RWPE1 (cell line): ENCODE measurements around the gene ATP5MC2.
"Not testable (repeated sequence)": the region's sequence is repeated elsewhere in the genome, so short reads cannot be mapped to it uniquely, and the experiment has no call there.

Source experiments
- CTCF ChIA-PET: fragments of 350-600 bp; sonication (Branson Sonifier 250); formaldehyde crosslinking; extraction: SDS; loops from one replicate; lab custom pipeline; 2021; lab: Yijun Ruan, JAX
- POLR2A ChIA-PET: fragments of 400-600 bp; formaldehyde crosslinking; extraction: SDS; loops from one replicate; lab custom pipeline; 2020; ENCODE audit warnings: antibody characterized with exemption; ENCODE audit not compliant: low non-redundant PET; lab: Yijun Ruan, JAX
- DNase-seq: peaks from one replicate; pipeline ENCODE4 v3.0.0; 2012; ENCODE audit warnings: low spot score
- H3K27ac ChIP-seq: fragments of 450-650 bp; 2 replicates; pipeline ENCODE4 v1.5.1; 2017
- TF ChIP-seq, protein P1 (sequence below): fragments of 450-650 bp; conservative IDR thresholded peaks from 2 replicates; pipeline ENCODE4 v1.5.1; 2017; ENCODE audit warnings: low read depth, mild to moderate bottlenecking

The ATP5MC2 gene

DNA sequence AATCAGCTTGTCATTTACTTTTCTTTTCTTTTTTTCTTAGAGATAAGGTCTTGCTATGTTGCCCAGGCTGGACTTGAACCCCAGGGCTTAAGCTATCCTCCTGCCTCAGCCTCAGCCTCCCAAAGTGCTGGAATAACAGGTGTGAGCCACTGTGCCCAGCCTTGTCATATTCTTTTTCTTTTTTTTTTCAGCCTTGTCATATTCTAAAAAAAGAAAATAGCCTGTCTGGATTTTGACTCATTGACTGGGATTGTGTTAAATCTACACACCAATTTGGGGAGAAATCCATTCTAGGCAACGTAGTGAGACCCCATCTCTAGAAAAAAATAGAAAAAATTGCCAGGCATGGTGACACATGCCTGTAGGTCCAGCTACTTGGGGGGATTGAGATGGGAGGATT lies 24.1 kb downstream of the ATP5MC2 start:
- no peak for DNase-seq
- H3K27ac ChIP-seq: no peak overlapping the region
- CTCF ChIA-PET: interaction anchor here (0.6 to 0.7 kb wide), 3 partner anchors 32 to 109 kb away, joined by 3 read pairs; no protein-coding TSS in a partner anchor
- POLR2A ChIA-PET: no interaction called here
- TF ChIP-seq, protein P1, sequence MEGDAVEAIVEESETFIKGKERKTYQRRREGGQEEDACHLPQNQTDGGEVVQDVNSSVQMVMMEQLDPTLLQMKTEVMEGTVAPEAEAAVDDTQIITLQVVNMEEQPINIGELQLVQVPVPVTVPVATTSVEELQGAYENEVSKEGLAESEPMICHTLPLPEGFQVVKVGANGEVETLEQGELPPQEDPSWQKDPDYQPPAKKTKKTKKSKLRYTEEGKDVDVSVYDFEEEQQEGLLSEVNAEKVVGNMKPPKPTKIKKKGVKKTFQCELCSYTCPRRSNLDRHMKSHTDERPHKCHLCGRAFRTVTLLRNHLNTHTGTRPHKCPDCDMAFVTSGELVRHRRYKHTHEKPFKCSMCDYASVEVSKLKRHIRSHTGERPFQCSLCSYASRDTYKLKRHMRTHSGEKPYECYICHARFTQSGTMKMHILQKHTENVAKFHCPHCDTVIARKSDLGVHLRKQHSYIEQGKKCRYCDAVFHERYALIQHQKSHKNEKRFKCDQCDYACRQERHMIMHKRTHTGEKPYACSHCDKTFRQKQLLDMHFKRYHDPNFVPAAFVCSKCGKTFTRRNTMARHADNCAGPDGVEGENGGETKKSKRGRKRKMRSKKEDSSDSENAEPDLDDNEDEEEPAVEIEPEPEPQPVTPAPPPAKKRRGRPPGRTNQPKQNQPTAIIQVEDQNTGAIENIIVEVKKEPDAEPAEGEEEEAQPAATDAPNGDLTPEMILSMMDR: no peak

DNA sequence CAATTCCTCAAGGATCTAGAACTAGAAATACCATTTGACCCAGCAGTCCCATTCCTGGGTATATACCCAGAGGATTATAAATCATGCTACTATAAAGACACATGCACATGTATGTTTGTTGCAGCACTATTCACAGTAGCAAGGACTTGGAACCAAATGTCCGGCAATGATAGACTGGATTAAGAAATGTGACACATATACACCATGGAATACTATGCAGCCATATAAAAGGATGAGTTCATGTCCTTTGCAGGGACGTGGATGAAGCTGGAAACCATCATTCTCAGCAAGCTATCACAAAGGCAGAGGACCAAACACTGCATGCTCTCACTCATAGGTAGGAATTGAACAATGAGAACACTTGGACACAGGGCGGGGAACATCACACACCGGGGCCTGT lies 29.6 kb downstream of the ATP5MC2 start:
- CTCF ChIA-PET, DNase-seq, H3K27ac ChIP-seq, POLR2A ChIA-PET: not testable (repeated sequence)

DNA sequence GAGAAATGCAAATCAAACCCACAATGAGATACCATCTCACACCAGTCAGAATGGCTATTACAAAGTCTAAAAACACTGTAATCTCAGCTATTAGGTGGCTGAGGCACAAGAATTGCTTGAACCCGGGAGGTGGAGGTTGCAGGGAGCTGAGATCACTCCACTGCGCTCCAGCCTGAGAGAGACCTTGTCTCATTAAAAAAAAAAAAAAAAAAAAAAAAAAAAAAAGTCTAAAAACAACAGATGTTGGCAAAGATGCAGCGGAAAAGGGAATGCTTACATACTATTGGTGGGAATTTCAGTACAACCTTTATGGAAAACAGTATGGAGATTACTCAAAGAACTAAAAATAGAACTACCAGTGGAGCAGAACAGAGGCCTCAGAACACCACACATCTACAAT lies 30.7 kb downstream of the ATP5MC2 start:
- no peak for DNase-seq
- POLR2A ChIA-PET: no interaction called here
- CTCF ChIA-PET: no interaction called here

DNA sequence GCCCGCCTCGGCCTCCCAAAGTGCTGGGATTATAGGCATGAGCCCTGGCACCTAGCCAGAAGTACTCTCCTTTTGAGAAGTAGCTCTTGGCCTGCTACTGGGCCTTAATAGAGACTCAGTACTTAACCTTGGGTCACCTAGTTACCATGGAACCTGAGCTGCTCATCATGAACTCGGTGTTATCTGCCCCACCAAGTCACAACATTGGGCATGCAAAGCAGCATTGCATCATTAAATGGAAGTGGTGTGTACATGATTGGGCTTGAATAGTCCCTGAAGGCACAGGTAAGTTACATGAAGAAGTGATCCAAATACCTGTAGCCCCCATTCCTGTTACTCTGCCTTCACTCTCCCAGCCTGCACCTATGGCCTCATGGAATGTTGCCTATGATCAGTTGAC lies 31.8 kb downstream of the ATP5MC2 start:
- no peak for DNase-seq
- no peak overlapping the region for H3K27ac ChIP-seq
- CTCF ChIA-PET: interaction anchor here (0.7 kb wide), 1 partner anchor 187 kb away, joined by 3 read pairs; no protein-coding TSS in a partner anchor
- POLR2A ChIA-PET: no interaction called here
- TF ChIP-seq, protein P1: no peak

More for the DNA sequence above, 30.7 kb downstream of the ATP5MC2 start:
- TF ChIP-seq, protein P1: no peak
- no peak overlapping the region for H3K27ac ChIP-seq

DNA sequence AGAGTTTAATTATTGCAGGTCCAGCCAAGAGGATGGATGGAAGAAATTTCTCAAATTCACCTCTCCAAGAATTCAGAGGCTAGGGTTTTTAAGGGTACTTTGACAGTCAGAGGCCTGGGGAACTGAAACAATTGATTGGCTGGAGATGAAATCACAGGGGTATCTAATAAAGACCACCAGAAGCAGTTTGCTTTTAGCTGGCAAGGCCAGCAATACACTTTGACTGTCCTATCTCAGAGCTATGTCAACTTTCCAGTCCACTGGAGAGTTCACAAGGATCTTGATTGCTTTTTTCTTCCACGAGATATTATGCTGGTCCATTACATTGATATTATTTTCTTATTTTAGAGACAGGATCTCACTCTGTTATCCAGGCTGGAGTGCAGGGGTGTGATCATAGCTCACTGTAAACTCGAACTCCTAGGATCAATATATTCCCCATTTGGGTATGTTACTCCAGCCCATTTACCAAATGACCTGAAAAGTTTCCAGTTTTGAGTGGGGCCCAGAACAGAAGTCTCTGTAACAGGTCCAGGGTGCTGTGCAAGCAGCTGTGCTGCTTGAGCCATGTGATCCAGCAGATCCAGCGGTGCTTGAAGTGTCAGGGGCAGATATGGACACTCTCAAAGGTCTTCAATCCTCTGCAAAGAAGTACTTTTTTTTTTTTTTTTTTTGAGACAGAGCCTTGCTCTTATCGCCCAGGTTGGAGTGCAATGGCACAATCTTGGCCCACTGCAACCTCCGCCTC lies 32.5 kb downstream of the ATP5MC2 start:
- CTCF ChIA-PET: interaction anchor here (0.7 kb wide), 1 partner anchor 188 kb away, joined by 3 read pairs; no protein-coding TSS in a partner anchor

DNA sequence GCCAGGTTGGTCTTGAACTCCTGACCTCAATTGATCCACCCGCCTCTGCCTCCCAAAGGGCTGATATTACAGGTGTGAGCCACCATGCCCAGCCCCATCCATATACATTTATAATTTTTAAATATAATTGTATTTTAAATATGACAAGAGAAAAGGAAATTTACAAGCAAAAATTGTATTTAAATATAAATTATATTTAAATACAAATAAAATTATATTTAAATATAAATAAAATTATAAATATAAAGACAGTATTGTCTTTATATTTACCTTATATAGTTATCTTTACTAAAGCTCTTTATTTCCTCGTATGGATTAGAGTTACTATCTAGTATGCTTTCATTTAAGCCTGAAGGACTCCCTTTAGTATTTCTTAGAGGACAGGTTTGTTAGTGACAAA lies 37.8 kb downstream of the ATP5MC2 start:
- TF ChIP-seq, protein P1: no peak
- ChIA-PET POLR2A (no interaction called here), CTCF (no interaction called here)
- DNase-seq: no peak
- H3K27ac ChIP-seq: no peak overlapping the region

More for the DNA sequence above, 32.5 kb downstream of the ATP5MC2 start:
- no peak for DNase-seq
- TF ChIP-seq, protein P1: no peak
- POLR2A ChIA-PET: no interaction called here
- H3K27ac ChIP-seq: no peak overlapping the region

DNA sequence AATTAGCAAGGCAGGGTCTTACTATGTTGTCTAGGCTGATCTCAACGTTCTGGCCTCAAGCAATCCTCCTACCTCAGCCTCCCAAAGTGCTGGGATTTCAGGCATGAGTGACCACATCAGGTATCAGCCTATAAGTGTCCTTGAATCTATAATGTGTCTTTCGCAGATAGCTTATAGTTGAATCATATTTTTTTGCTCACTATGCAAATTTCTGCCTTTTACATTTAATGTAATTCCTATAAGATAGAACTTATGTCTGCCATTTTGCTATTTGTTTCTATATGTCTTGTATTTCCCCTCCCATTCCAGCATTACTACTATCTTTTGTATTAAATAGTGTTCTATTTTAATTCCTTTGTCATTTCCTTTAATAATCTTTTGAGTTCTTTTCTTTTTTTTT lies 39.2 kb downstream of the ATP5MC2 start:
- ChIA-PET CTCF (no interaction called here), POLR2A (no interaction called here)
- H3K27ac ChIP-seq: no peak overlapping the region
- TF ChIP-seq, protein P1: no peak
- no peak for DNase-seq

DNA sequence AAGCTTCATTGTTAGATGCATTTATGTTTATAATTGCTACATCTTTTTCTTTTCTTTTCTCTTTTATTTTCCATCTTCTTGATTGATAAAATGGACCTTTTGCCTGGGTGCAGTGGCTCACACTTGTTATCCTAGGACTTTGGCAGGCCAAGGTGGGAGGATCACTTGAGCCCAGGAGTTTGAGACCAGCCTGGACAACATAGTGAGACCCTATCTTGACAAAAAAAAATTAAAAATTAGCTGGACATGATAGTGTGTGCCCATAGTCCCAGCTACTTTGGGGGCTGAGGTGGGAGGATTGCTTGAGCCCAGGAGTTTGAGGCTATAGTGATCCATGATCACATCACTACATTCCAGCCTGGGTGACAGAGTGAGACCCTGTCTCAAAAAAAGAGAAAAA lies 40.2 kb downstream of the ATP5MC2 start:
- DNase-seq, POLR2A ChIA-PET, H3K27ac ChIP-seq, CTCF ChIA-PET: not testable (repeated sequence)
